ENCODE measurements around the gene ARF4.

ARF4 gene

DNA sequence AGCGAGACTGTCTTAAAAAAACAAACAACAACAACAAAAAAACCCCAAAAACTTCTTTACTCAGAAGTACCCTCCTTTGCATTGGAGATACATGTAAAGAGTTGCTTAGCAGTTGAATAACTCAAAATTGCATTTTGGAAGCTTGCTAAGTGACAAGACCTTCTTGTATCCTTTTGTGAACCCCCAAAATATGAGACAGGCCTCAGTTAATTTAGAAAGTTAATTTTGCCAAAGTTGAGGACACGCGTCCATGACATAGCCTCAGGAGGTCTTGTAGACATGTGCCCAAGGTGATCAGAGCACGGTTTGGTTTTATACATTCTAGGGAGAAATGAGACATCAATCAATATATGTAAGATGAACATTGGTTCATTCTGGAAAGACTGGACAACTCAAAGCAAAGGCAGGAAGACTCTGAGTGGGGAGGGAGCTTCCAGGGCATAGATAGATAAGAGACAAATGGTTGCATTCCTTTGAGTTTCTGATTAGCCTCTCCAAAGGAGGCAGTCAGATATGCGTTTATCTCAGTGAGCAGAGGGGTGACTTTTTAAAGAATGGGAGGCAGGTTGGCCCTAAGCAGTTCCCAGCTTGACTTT is 1.7 kb upstream of the ARF4 start:
- TF ChIP-seq, protein P1, sequence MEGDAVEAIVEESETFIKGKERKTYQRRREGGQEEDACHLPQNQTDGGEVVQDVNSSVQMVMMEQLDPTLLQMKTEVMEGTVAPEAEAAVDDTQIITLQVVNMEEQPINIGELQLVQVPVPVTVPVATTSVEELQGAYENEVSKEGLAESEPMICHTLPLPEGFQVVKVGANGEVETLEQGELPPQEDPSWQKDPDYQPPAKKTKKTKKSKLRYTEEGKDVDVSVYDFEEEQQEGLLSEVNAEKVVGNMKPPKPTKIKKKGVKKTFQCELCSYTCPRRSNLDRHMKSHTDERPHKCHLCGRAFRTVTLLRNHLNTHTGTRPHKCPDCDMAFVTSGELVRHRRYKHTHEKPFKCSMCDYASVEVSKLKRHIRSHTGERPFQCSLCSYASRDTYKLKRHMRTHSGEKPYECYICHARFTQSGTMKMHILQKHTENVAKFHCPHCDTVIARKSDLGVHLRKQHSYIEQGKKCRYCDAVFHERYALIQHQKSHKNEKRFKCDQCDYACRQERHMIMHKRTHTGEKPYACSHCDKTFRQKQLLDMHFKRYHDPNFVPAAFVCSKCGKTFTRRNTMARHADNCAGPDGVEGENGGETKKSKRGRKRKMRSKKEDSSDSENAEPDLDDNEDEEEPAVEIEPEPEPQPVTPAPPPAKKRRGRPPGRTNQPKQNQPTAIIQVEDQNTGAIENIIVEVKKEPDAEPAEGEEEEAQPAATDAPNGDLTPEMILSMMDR (IDR thresholded peaks at IDR 0.05; ENCODE audit: borderline replicate concordance, control extremely low read depth, extremely low read depth, insufficient read depth, missing control alignments): no peak
- in situ Hi-C loops (cut with MboI; ENCODE audit: low sequenced_read_pairs, unreplicated experiment): no loop called here
- no peak for DNase-seq (ENCODE audit: low spot score)

DNA sequence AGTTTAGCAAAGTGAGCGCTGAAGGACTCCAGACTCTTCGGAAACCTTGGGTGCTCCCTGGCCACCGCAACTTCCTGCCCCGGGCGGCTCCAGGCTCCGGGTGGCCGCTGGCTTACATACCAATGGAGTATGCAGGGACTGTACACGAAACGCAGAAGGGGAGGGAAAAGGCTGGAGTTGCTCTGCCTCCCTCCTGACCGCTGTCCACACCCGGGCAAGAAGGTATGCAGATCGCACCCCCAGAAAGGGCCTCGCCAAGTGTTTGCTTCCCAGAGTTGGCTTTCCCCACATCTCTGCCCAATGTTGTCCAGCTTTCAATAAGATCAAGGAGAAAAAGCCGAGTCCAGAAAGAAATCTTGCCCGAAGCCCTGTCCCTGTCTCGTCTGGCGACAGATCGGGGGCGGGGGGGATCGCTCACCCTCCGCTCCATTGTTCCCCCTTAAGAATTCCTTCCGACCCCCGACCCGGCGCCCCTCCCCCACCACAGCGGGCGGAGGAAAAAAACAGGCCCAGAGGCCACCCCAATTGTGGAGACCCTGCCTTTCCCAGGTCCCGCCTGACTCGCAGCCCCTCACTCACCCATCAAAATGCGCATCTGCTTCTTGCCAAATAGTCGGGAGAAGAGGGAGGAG is 533 bp downstream of the ARF4 start:
- TF ChIP-seq, protein P1 (IDR thresholded peaks at IDR 0.05; ENCODE audit: borderline replicate concordance, control extremely low read depth, extremely low read depth, insufficient read depth, missing control alignments): no peak
- in situ Hi-C loops (cut with MboI; ENCODE audit: low sequenced_read_pairs, unreplicated experiment): no loop called here
- DNase-seq (ENCODE audit: low spot score): peak; percentile 46

DNA sequence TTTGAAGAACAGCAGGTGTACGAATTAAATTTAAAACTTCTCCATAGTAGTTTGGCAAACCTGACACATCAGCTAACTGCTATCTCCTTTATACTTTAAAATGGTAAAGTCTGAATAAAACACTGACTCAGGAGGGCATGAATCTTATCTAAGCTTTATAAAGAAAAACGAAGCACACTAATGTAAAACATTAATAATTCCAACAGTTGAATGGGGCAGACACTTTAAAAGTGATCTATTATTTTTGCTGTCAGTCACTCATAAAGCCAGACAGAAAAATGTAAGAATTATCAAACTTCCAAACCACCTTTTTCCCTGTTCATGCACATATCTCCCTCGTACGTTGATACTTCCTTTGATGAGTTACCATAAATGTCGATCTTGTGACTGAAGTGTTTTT is 2.6 kb downstream of the ARF4 start:
- TF ChIP-seq, protein P1 (IDR thresholded peaks at IDR 0.05; ENCODE audit: borderline replicate concordance, control extremely low read depth, extremely low read depth, insufficient read depth, missing control alignments): no peak
- in situ Hi-C loops (cut with MboI; ENCODE audit: low sequenced_read_pairs, unreplicated experiment): no loop called here
- no peak for DNase-seq (ENCODE audit: low spot score)

DNA sequence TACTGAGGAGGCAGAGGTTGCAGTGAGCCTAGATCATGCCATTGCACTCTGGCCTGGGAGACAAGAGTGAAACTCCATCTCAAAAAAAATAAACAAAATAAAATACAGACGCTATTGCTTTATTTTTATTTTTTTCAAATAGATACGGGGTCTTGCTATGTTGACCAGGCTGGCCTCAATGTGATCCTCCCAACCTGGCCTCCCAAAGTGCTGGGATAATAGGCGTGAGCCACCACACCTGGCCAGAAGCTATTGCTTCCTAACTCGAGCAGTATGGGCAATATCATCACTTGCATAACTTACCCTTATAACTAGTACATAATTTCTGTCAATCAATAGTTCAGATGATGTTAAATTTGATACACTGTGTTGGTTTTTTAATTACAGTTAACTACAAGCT is 3.0 kb downstream of the ARF4 start:
- no peak for DNase-seq (ENCODE audit: low spot score)
- TF ChIP-seq, protein P1 (IDR thresholded peaks at IDR 0.05; ENCODE audit: borderline replicate concordance, control extremely low read depth, extremely low read depth, insufficient read depth, missing control alignments): no peak
- in situ Hi-C loops (cut with MboI; ENCODE audit: low sequenced_read_pairs, unreplicated experiment): no loop called here

DNA sequence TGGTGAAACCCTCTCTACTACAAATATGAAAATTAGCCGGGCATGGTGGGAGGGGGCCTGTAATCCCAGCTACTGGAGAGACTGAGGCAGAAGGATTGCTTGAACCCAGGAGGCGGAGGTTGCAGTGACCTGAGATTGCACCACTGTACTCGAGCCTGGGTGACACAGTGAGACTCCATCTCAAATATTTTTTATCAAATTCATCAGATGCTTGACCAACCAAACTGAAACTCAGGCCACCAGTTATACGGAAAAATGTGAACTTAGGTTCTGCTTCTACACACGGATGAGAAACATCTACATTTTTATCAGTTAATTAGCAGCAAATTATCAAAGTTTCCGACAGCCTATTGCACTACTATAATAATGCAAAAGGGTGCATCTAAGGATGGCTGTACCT is 4.8 kb downstream of the ARF4 start:
- DNase-seq (ENCODE audit: low spot score): no peak
- TF ChIP-seq, protein P1 (IDR thresholded peaks at IDR 0.05; ENCODE audit: borderline replicate concordance, control extremely low read depth, extremely low read depth, insufficient read depth, missing control alignments): no peak
- in situ Hi-C loops (cut with MboI; ENCODE audit: low sequenced_read_pairs, unreplicated experiment): no loop called here

DNA sequence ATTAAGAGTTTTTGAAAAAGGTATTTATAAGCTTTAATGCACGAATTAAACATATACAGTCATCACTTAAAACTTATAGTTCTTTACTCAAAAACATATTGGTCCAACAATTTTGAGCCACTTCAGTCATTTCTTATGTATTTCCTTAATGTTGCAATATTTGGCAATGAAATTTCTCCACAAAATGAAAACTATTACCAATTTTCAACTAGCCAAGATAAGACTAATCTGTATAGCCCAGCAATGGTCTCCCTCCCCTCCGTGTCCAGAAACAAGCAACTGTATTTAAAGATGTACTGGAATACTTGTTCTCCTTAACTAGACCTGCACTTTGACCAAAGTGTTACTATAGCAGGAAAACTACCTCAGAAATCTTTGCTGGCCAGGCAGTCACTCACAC is 9.2 kb downstream of the ARF4 start:
- no peak for DNase-seq (ENCODE audit: low spot score)
- TF ChIP-seq, protein P1 (IDR thresholded peaks at IDR 0.05; ENCODE audit: borderline replicate concordance, control extremely low read depth, extremely low read depth, insufficient read depth, missing control alignments): no peak
- in situ Hi-C loops (cut with MboI; ENCODE audit: low sequenced_read_pairs, unreplicated experiment): no loop called here

All from GM13976 (cell line).